H9 (cell line): Measurements from ENCODE around the gene SYK. TPM values are rescaled to one million over a fixed set of nuclear protein-coding genes. Genes with fewer than 3 reads are reported as not detected.

ENCODE experiments used
- DNase-seq: peaks from one replicate; pipeline ENCODE4 v3.0.0-alpha.2; 2017
- H2AFZ ChIP-seq: one replicate; pipeline ENCODE4 v1.6.1; 2013; ENCODE audit warnings: mild to moderate bottlenecking, low read length, control low read depth, moderate library complexity
- H2AK5ac ChIP-seq: 2 replicates; pipeline ENCODE4 v1.6.1; 2013; ENCODE audit warnings: low read length, control low read depth, mixed read lengths; ENCODE audit not compliant: insufficient read length
- H2BK120ac ChIP-seq: one replicate; pipeline ENCODE4 v1.6.1; 2013; ENCODE audit warnings: low read depth, mild to moderate bottlenecking, low read length, control low read depth, inconsistent platforms; ENCODE audit not compliant: poor library complexity, severe bottlenecking
- H2BK12ac ChIP-seq: 2 replicates; pipeline ENCODE4 v1.6.1; 2013; ENCODE audit warnings: low read length, control low read depth, mixed read lengths, low read depth; ENCODE audit not compliant: insufficient read length
- H2BK15ac ChIP-seq: 2 replicates; pipeline ENCODE4 v1.6.1; 2013; ENCODE audit warnings: low read depth, low read length, control low read depth
- H2BK20ac ChIP-seq: one replicate; pipeline ENCODE4 v1.6.1; 2013; ENCODE audit warnings: low read depth, mild to moderate bottlenecking, low read length, control low read depth, inconsistent platforms; ENCODE audit not compliant: poor library complexity, severe bottlenecking
- H2BK5ac ChIP-seq: 2 replicates; pipeline ENCODE4 v1.6.1; 2013; ENCODE audit warnings: low read length, control low read depth, mixed read lengths; ENCODE audit not compliant: insufficient read length
- H3K14ac ChIP-seq: 2 replicates; pipeline ENCODE4 v1.6.1; 2013; ENCODE audit warnings: low read length, control low read depth; ENCODE audit not compliant: insufficient read depth
- H3K18ac ChIP-seq: 2 replicates; pipeline ENCODE4 v1.6.1; 2013; ENCODE audit warnings: low read depth, mild to moderate bottlenecking, mixed read lengths, low read length, control low read depth; ENCODE audit not compliant: insufficient read length
- H3K23ac ChIP-seq: 2 replicates; pipeline ENCODE4 v1.6.1; 2013; ENCODE audit warnings: low read length, control low read depth, mixed read lengths, low read depth; ENCODE audit not compliant: insufficient read length
- H3K23me2 ChIP-seq: 2 replicates; pipeline ENCODE4 v1.6.1; 2013; ENCODE audit warnings: low read depth, mild to moderate bottlenecking, mixed read lengths, low read length, control low read depth; ENCODE audit not compliant: insufficient read length, poor library complexity, severe bottlenecking
- H3K27ac ChIP-seq: 2 replicates; pipeline ENCODE4 v1.5.1; 2013; ENCODE audit warnings: low read length, control low read depth, mixed read lengths, low read depth; ENCODE audit not compliant: insufficient read length
- H3K27me3 ChIP-seq: 2 replicates; pipeline ENCODE4 v1.6.1; 2013; ENCODE audit warnings: low read length, control low read depth, inconsistent platforms; ENCODE audit not compliant: insufficient read depth
- H3K4ac ChIP-seq: 2 replicates; pipeline ENCODE4 v1.6.1; 2013; ENCODE audit warnings: low read depth, mild to moderate bottlenecking, control low read depth, inconsistent platforms, low read length, moderate library complexity
- H3K4me1 ChIP-seq: 2 replicates; pipeline ENCODE4 v1.6.1; 2013; ENCODE audit warnings: low read length, control low read depth, inconsistent platforms; ENCODE audit not compliant: insufficient read depth
- H3K4me2 ChIP-seq: 2 replicates; pipeline ENCODE4 v1.6.1; 2013; ENCODE audit warnings: low read length, control low read depth, mixed read lengths; ENCODE audit not compliant: insufficient read length, insufficient read depth
- H3K56ac ChIP-seq: 2 replicates; pipeline ENCODE4 v1.6.1; 2013; ENCODE audit warnings: low read depth, mild to moderate bottlenecking, mixed read lengths, low read length, control low read depth; ENCODE audit not compliant: insufficient read length
- H3K79me1 ChIP-seq: 2 replicates; pipeline ENCODE4 v1.6.1; 2013; ENCODE audit warnings: low read depth, mild to moderate bottlenecking, moderate library complexity, low read length, control low read depth, inconsistent platforms; ENCODE audit not compliant: insufficient read depth, poor library complexity, severe bottlenecking
- H3K79me2 ChIP-seq: 2 replicates; pipeline ENCODE4 v1.6.1; 2013; ENCODE audit warnings: low read length, control low read depth, inconsistent platforms; ENCODE audit not compliant: insufficient read depth
- H3K9ac ChIP-seq: 2 replicates; pipeline ENCODE4 v1.6.1; 2013; ENCODE audit warnings: low read length, control low read depth, mixed read lengths; ENCODE audit not compliant: insufficient read length; ENCODE audit errors: extremely low read depth
- H3K9me3 ChIP-seq: one replicate; pipeline ENCODE4 v1.6.1; 2013; ENCODE audit warnings: low read depth, low read length, inconsistent platforms; ENCODE audit not compliant: control insufficient read depth
- H3T11ph ChIP-seq: one replicate; pipeline ENCODE4 v1.6.1; 2013; ENCODE audit warnings: mild to moderate bottlenecking, low read length, control low read depth, inconsistent platforms
- H4K20me1 ChIP-seq: one replicate; pipeline ENCODE4 v1.6.1; 2013; ENCODE audit not compliant: control insufficient read depth, insufficient read length, insufficient read depth
- H4K5ac ChIP-seq: 2 replicates; pipeline ENCODE4 v1.6.1; 2013; ENCODE audit warnings: low read depth, mild to moderate bottlenecking, mixed read lengths, low read length, control low read depth; ENCODE audit not compliant: insufficient read length
- H4K8ac ChIP-seq: replicated peaks from 2 replicates; pipeline ENCODE4 v1.6.1; 2013; ENCODE audit warnings: low read length, control low read depth, mixed read lengths, low read depth; ENCODE audit not compliant: insufficient read length
- H4K91ac ChIP-seq: 2 replicates; pipeline ENCODE4 v1.6.1; 2013; ENCODE audit warnings: low read depth, mild to moderate bottlenecking, moderate library complexity, mixed read lengths, low read length, control low read depth; ENCODE audit not compliant: insufficient read length
- H3K27ac Mint-ChIP-seq, 3 experiments: 2 replicates in 2 of 3; 3 replicates in 1 of 3; pipeline ENCODE4 v1.8.0; 2020 to 2021; ENCODE audit warnings: mixed read lengths in 3 of 3, mild to moderate bottlenecking in 1 of 3, moderate library complexity in 1 of 3
- H3K27me3 Mint-ChIP-seq: 2 replicates; pipeline ENCODE4 v1.8.0; 2021; ENCODE audit warnings: low read depth, mild to moderate bottlenecking, moderate library complexity, mixed read lengths
- H3K36me3 Mint-ChIP-seq, 3 experiments: 2 replicates in 2 of 3; 3 replicates in 1 of 3; pipeline ENCODE4 v1.8.0; 2020 to 2021; ENCODE audit warnings: low read depth in 3 of 3, mixed read lengths in 3 of 3; ENCODE audit not compliant: insufficient read depth in 1 of 3
- H3K4me1 Mint-ChIP-seq, 2 experiments: 2 replicates each; pipeline ENCODE4 v1.8.0; 2020; ENCODE audit warnings: mixed read lengths in 2 of 2
- H3K4me3 Mint-ChIP-seq, 2 experiments: 2 replicates in 1 of 2; 3 replicates in 1 of 2; pipeline ENCODE4 v1.8.0; 2020 to 2021; ENCODE audit warnings: mild to moderate bottlenecking in 2 of 2, mixed read lengths in 2 of 2, moderate library complexity in 1 of 2
- H3K9me3 Mint-ChIP-seq, 2 experiments: 2 replicates in 1 of 2; 3 replicates in 1 of 2; pipeline ENCODE4 v1.8.0; 2020; ENCODE audit warnings: mild to moderate bottlenecking in 2 of 2, mixed read lengths in 2 of 2, moderate library complexity in 1 of 2
- WGBS: extraction: QIAGEN DNeasy Blood & Tissue Kit; methylation state at CpG from one replicate; pipeline ENCODE4 v1.1.7; 2013; ENCODE audit warnings: missing lambda C conversion rate, low lambda C conversion rate, mixed read lengths; ENCODE audit not compliant: insufficient read length; ENCODE audit errors: extremely low coverage; 5-methylcytosine and 5-hydroxymethylcytosine counted together
- total RNA-seq: library from RNA; stranded (reverse); gene quantifications from 2 replicates; pipeline ENCODE4 v1.2.1, GENCODE V29; 2021
- TF ChIP-seq, protein P1 (sequence below): fragments of 200-600 bp; sonication (generic); conservative IDR thresholded peaks from 3 replicates; pipeline ENCODE4 v1.8.0; 2021; ENCODE audit warnings: antibody characterized with exemption, mild to moderate bottlenecking

Gene SYK
- total RNA-seq, 1 experiment from 2014 or later = 7.9 TPM

GRCh38 chr9:90808398-90808797 lies 6.8 kb downstream of the SYK start:
- peaks cover 17% of the 10 kb centered on the region for H3K27me3 Mint-ChIP-seq
- no peak overlapping the region for H3K23ac ChIP-seq

More at GRCh38 chr9:90808398-90808797, 6.8 kb downstream of the SYK start:
- peak overlapping the region; percentile 63 for H4K91ac ChIP-seq
- Mint-ChIP-seq H3K27ac (no peak overlapping the region), H3K4me3 (no peak overlapping the region; a peak in 1 of 5 replicates), H3K36me3 (peaks cover 0 to 5% (median 0%) of the 10 kb centered on the region in 3 experiments; a peak in 2 of 7 replicates), H3K9me3 (no peaks in the 10 kb centered on the region), H3K4me1 (peaks cover 18 to 19% of the 10 kb centered on the region in 2 experiments)
- peaks cover 2% of the 10 kb centered on the region for H3K23me2 ChIP-seq
- no peak overlapping the region for H3T11ph ChIP-seq
- H4K5ac ChIP-seq = no peak overlapping the region
- H3K14ac ChIP-seq = no peak overlapping the region; the same call in 1 of the 2 replicates
- no peak overlapping the region for H3K4ac ChIP-seq
- H3K18ac ChIP-seq = no peak overlapping the region
- H3K79me2 ChIP-seq = no peaks in the 10 kb centered on the region
- no peak overlapping the region for H2BK12ac ChIP-seq
- H4K8ac ChIP-seq = no peak overlapping the region
- H3K4me1 ChIP-seq = 0 out of 2 replicates have a peak, but pooled peaks cover 3% of the 10 kb centered on the region
- H2AFZ ChIP-seq = no peak overlapping the region
- H2BK120ac ChIP-seq = no peak overlapping the region
- no peak overlapping the region for H3K4me2 ChIP-seq
- H2BK5ac ChIP-seq = no peak overlapping the region
- TF ChIP-seq, protein P1, sequence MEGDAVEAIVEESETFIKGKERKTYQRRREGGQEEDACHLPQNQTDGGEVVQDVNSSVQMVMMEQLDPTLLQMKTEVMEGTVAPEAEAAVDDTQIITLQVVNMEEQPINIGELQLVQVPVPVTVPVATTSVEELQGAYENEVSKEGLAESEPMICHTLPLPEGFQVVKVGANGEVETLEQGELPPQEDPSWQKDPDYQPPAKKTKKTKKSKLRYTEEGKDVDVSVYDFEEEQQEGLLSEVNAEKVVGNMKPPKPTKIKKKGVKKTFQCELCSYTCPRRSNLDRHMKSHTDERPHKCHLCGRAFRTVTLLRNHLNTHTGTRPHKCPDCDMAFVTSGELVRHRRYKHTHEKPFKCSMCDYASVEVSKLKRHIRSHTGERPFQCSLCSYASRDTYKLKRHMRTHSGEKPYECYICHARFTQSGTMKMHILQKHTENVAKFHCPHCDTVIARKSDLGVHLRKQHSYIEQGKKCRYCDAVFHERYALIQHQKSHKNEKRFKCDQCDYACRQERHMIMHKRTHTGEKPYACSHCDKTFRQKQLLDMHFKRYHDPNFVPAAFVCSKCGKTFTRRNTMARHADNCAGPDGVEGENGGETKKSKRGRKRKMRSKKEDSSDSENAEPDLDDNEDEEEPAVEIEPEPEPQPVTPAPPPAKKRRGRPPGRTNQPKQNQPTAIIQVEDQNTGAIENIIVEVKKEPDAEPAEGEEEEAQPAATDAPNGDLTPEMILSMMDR = no peak
- H4K20me1 ChIP-seq = no peaks in the 10 kb centered on the region
- no peak overlapping the region for H2BK15ac ChIP-seq
- H2AK5ac ChIP-seq = no peak overlapping the region
- H3K27me3 ChIP-seq = no peaks in the 10 kb centered on the region
- no CpG with 5 or more reads among the region's 6 CpGs for WGBS
- H3K9ac ChIP-seq = no peak overlapping the region
- no peak overlapping the region for H2BK20ac ChIP-seq
- no peak overlapping the region for H3K56ac ChIP-seq
- DNase-seq = no peak
- no peaks in the 10 kb centered on the region for H3K79me1 ChIP-seq
- no peak overlapping the region for H3K27ac ChIP-seq
- H3K9me3 ChIP-seq = no peaks in the 10 kb centered on the region
